Ishikawa (cell line): ENCODE results near the gene CHCHD6.

Source experiments
- CEBPB ChIP-seq: IDR thresholded peaks from 2 replicates; pipeline ENCODE4 v1.6.1; 2012
- CREB1 ChIP-seq: IDR thresholded peaks from 2 replicates; pipeline ENCODE4 v1.6.1; 2012; ENCODE audit warnings: low read depth
- EGR1 ChIP-seq: IDR thresholded peaks from 2 replicates; pipeline ENCODE4 v1.6.1; 2012
- EP300 ChIP-seq: IDR thresholded peaks from 2 replicates; pipeline ENCODE4 v1.6.1; 2012; ENCODE audit warnings: borderline replicate concordance
- FOXM1 ChIP-seq: IDR thresholded peaks from 2 replicates; pipeline ENCODE4 v1.6.1; 2012; ENCODE audit warnings: low read depth, borderline replicate concordance
- NFIC ChIP-seq: IDR thresholded peaks from 2 replicates; pipeline ENCODE4 v1.6.1; 2012
- RAD21 ChIP-seq: IDR thresholded peaks from 2 replicates; pipeline ENCODE4 v1.6.1; 2012; ENCODE audit warnings: low read depth
- REST ChIP-seq: IDR thresholded peaks from 2 replicates; pipeline ENCODE4 v1.6.1; 2012; ENCODE audit warnings: low read depth, mild to moderate bottlenecking
- TAF1 ChIP-seq: IDR thresholded peaks from 2 replicates; pipeline ENCODE4 v1.6.1; 2012; ENCODE audit warnings: low read depth, mild to moderate bottlenecking
- TCF12 ChIP-seq: IDR thresholded peaks from 2 replicates; pipeline ENCODE4 v1.6.1; 2012; ENCODE audit warnings: low read depth
- TEAD4 ChIP-seq: IDR thresholded peaks from 2 replicates; pipeline ENCODE4 v1.6.1; 2012
- YY1 ChIP-seq: IDR thresholded peaks from 2 replicates; pipeline ENCODE4 v1.6.1; 2012; ENCODE audit warnings: low read depth
- ZBTB7A ChIP-seq: IDR thresholded peaks from 2 replicates; pipeline ENCODE4 v1.6.1; 2012; ENCODE audit warnings: low read depth
- TF ChIP-seq, protein P1 (sequence below): IDR thresholded peaks from 2 replicates; pipeline ENCODE4 v1.6.1; 2012
- TF ChIP-seq, protein P2 (sequence below): IDR thresholded peaks from 2 replicates; pipeline ENCODE4 v1.6.1; 2012

The CHCHD6 gene

GRCh38 chr3:126684218-126684751, 19.8 kb upstream of the CHCHD6 start:
- no peak for TF ChIP-seq CREB1
- no peak for TF ChIP-seq REST
- TF ChIP-seq FOXM1, result no peak
- TF ChIP-seq ZBTB7A, result no peak
- no peak for TF ChIP-seq EGR1
- TF ChIP-seq RAD21, result no peak
- TF ChIP-seq CEBPB, result no peak
- TF ChIP-seq TEAD4, result no peak
- TF ChIP-seq YY1, result no peak
- TF ChIP-seq TAF1, result no peak
- TF ChIP-seq NFIC, result no peak
- TF ChIP-seq, protein P1, sequence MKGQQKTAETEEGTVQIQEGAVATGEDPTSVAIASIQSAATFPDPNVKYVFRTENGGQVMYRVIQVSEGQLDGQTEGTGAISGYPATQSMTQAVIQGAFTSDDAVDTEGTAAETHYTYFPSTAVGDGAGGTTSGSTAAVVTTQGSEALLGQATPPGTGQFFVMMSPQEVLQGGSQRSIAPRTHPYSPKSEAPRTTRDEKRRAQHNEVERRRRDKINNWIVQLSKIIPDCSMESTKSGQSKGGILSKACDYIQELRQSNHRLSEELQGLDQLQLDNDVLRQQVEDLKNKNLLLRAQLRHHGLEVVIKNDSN, result no peak

DNA sequence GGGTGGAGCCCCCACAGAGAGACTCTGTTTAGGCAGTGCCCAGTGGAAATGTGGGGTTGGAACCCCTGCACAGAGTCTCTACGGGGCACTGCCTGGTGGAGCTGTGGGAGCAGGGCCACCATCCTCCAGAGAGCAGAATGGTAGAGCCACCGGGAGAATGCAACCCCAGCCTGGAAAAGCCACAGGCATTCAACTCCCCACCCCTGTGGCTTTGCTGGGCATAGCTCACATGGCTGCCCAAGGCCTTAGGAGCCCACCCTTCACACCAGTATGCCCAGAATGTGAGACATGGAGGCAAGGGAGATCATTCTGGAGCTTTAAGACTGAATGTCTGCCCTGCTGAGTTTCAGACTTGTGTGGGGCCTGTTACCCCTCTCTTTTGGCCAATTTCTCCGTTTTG, 19.0 kb upstream of the CHCHD6 start:
- TF ChIP-seq, protein P1, result no peak
- no peak for TF ChIP-seq ZBTB7A

DNA sequence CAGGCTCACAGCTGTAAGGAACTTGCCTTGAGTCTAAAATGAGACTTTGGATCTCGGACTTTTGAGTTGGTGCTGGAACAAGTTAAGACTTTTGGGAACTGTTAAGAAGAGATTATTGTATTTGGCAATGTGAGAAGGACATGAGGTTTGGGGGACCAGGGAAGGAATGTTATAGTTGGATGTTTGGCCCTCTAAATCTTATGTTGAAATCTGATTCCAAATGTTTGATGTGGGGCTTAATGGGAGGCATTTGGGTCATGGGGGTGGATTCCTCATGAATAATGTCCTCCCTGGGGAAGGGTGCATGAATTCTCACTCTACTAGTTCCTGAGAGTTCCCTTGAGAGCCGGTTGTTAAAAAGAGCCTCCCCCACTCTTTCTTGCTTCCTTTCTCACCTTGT, 18.5 kb upstream of the CHCHD6 start:
- TF ChIP-seq, protein P2, sequence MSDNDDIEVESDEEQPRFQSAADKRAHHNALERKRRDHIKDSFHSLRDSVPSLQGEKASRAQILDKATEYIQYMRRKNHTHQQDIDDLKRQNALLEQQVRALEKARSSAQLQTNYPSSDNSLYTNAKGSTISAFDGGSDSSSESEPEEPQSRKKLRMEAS, result no peak
- TF ChIP-seq YY1 (no peak), EP300 (no peak), CREB1 (no peak), CEBPB (no peak), RAD21 (no peak), TAF1 (no peak), TEAD4 (no peak), FOXM1 (no peak), REST (no peak), NFIC (no peak), TCF12 (no peak), ZBTB7A (no peak), EGR1 (no peak)
- TF ChIP-seq, protein P1, result no peak

- no peak for TF ChIP-seq YY1
- no peak for TF ChIP-seq REST
- TF ChIP-seq RAD21, result no peak
- TF ChIP-seq, protein P1, result no peak
- no peak for TF ChIP-seq EP300
- TF ChIP-seq TEAD4, result no peak
- TF ChIP-seq NFIC, result no peak
- no peak for TF ChIP-seq TAF1
- TF ChIP-seq ZBTB7A, result no peak
- TF ChIP-seq TCF12, result no peak
- no peak for TF ChIP-seq CEBPB
- TF ChIP-seq FOXM1, result no peak
- TF ChIP-seq CREB1, result no peak
- TF ChIP-seq, protein P2, result no peak
- TF ChIP-seq EGR1, result no peak
These were observed 12.3 kb upstream of the CHCHD6 start for GRCh38 chr3:126691765-126692164.
